Fibroblast of skin of right quadriceps (primary cell): ENCODE data around the gene KLHL36.
"Not testable (repeated sequence)": the region's sequence is repeated elsewhere in the genome, so short reads cannot be mapped to it uniquely, and the experiment has no call there.

Experiments used
- DNase-seq: peaks from one replicate; pipeline ENCODE4 v3.0.0-alpha.2; 2013

Gene KLHL36

DNA sequence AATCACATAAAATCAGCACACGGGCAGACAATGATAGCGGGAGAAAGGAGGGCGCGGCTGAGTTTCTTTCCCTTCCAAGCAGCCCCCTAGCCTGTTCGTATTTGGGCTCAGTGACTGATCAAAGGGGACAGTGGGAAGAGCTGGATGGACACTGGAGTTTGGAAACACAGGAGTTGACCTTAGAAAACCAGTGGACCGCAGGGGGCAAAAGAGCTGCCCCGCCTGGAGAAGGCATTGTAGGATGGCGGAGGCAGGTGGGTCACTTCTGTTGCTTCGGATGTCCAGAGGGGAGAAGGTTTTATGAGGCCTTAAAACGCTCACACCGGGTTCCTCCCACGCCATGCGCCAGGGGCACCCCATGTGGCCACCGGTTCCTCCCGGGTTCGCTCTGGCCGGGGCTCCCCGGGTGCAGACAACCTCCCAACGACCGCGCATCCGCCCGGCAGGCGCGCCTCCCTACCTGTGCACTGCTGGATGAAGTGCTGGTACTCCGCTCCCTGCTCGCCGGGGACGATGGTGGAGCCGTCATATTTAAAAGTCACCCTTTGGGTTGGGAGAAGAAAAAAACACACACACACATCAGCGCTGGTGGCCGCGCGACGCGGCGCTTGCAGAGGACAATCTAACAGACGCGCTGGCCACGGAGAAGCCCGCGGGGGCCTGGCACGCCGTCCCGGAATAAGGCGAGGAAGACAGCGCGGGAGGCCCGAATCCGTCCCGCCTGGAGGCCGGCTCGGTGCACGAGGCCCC lies 31.1 kb upstream of the KLHL36 start:
- DNase-seq, result no peak

DNA sequence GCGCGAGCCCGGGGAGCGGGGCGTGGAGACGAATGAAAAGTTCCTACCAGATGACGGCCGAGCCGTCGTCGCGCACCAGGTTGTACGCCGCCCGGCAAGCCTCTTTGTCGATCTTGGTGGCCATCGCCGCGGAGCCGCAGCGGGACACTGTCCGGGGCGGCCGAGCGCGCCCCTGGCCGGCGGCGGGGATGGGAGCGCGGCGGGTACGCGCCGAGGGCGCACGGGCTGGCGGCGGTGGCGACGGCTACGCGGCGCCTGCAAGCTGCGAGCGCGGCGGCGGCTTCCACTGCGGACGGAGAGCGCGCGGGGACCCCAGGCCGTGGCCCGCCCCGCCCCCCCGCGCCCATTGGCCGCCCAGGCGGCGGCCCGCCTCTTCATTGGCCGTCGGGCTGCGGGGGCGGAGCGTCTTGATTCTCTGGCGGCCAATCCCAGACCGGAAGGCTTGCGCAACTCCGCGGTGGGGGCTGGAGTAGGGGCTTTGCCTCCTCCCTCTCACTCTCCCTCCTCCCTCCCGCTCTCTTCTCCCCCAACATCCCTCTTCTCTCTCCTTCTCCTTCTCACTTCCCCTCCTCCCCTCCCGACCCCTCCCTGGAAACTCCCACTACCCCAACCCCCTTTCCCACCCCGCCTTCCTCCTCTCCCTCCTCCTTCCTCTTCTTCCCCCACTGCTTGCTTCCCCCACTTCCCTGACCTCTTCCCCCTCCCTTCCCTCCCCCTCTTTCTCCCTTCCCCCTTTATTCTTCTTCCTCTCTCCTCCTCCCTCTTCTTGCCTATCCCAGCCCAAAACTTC lies 30.3 kb upstream of the KLHL36 start, which contains the start of gene COTL1:
Gene COTL1, minus strand, starts transcription at position 288 of the 790 bp plus-strand sequence. Its CDS starts 164 bp downstream, at position 124.
- peak; percentile 99 for DNase-seq

DNA sequence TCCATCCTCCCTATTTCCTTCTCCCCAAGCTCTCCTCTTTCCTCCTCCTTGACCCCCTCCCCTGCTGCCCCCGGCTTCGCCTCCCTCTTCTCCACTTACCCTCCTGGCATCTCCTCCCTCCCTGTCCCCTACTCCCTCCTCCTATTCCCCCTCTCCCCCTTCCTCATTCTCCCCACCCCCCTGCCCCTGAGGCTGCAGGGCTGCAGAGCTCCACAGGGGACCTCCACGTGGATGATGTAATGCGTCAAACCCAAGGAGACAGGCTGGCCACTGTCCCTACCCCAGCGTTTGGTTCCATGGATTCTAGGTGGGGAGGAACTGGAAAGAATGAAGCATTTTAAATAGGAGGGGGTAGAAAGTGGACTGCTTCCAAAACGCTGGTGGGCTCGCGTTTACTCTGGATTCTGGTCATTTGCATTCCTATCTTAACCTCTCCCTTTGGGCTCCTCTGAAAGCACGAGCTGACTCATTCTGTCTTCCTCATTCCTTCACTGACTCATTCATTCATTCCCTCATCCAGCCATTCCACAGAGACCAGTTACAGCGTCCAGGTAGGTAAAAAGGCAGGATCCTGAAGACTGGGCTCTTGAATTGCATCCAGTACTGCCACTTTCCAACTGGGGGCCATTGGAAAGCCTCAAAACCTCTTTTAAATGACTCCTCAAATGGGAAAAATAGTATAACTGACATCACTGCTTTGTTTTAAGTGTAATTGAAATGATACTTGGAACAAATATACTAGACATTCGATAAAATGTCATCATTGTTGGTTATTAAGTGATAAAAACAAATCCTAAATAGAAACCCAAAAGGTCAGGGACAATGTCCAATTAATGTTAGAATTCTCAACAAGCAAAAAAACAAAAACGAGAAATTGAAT lies 29.5 kb upstream of the KLHL36 start:
- DNase-seq, result peak; percentile 99

DNA sequence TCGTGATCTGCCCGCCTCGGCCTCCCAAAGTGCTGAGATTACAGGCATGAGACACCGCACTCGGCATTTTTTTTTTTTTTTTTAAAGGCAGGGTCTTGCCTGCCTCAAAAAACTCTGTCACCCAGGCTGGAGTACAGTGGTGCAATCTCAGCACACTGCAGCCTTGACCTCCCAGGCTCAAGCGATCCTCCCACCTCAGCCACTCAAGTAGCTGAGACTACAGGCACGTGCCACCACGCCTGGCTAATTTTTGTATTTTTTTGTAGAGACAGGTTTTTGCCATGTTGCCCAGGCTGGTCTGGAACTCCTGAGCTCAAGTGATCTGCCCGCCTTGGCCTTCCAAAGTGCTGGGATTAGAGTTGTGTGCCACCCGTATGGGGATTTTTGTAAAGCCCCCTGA lies 27.4 kb upstream of the KLHL36 start:
- DNase-seq, result not testable (repeated sequence)

DNA sequence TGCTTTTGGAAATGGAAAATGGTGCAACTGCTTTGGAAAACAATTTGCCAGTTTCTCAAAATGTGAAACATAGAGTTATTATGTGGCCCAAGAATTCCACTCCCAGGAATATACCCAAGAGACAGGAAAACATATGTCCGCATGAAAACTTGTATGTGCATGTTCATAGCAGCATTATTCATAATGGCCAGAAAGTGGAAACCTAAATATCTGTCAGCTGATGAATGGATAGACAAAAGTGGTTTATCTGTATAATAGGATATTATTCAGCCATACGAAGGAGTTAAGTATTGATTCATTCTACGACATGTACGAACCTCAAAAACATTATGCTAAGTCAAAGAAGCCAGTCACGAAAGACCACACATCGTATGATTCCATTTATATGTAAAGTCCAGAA lies 22.8 kb upstream of the KLHL36 start:
- no peak for DNase-seq

DNA sequence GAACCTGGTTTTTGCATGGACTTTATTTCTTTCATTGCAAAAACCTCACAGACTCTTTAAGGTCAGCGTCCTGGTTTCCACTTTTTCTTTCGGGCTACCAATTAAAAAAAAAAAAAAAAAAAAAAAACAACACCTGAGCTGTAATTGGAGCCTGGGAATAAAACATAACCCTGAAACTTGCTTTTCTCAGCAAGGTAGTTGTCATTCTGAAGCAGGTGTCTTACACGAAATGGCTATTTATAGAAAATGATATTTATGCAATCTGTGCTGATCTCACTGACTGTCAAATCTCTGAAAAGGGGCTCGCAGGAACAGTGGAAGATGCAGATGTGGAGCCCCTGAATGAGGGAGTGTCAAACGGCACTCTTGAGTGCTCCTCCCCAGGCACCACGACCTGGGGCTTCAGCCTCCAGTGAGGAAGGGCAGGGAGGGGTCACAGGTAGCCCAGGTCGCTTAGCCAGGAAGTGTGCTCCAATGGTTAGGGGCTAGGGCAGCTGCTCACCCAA lies 20.0 kb upstream of the KLHL36 start:
- DNase-seq, result no peak

DNA sequence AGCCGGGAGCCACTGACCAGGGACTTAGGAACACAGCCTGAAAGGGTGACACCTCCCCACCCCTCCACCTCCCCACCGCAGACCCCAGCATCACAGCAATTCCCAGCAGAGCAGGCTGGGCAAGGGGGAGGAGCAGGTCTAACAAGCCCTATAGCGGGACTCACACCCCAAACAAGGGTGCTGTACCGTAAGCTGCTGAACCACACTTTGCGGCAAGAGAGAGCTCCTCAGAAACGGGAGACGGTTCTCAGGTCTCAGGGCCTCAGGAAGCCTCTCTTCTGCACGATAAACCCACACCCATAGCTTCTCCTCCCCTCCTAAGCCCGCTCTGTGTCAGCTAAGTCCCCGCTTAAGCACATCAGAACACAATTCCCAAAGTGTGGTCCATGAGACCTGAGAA lies 18.7 kb upstream of the KLHL36 start:
- no peak for DNase-seq

DNA sequence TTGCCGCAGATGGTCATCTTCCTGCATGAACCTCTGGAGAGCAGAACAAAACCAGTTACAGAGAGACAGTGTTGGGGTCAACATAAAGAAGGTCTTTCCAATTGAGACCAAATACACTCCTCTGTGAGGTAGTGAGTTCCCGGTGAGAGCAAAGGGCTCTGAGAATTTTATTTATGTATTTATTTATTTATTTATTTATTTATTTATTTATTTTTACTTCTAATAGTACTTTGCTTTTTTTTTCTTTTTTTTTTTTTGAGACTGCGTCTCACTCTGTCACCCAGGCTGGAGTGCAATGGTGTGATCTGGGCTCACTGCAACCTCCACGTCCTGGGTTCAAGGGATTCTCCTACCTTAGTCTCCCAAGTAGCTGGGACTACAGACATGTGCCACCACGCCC lies 18.3 kb upstream of the KLHL36 start:
- no peak for DNase-seq

DNA sequence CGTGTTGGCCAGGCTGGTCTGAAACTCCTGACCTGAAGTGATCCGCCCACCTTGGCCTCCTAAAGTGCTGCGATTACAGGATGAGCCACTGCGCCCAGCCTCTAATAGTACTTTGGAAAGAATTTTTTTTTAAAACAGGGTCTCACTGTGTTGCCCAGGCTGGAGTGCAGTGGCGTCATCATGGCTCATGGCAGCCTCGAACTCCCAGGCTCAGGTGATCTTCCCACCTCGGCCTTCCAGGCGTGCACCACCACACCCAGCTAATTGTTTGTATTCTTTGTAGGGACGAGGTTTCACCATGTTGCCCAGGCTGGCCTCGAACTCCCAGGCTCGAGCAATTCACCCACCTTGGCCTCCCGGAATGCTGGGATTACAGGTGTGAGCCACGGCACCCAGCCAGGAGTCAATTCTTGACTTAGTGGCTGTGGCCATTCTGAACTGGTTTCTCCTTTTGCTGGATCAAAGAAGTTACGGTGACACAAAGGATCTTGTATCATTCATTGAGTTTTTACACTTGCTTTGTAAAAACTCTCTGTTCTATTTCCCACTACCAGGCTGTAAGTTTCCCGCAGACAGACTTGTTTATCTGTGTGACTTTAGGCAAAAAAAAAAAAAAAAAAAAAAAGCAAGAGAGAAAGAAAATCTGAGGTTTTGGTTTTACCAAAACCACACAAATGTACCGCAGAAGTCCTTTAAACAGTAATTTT lies 17.7 kb upstream of the KLHL36 start:
- DNase-seq, result no peak

DNA sequence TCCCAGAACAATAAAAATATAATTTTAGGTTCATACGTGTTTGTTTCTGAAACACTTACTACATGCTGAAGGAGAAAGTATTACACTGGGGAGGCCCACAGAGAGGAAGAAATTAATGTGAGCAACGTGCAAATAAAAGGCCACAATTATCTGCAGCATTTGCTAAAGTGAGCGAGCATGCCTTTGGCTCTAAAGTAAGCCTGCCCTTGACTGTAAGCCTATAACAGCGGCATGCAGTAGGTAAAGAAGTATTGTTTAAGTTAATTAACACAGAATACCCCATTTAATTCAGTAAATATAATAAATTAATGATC lies 17.2 kb upstream of the KLHL36 start:
- DNase-seq, result no peak

DNA sequence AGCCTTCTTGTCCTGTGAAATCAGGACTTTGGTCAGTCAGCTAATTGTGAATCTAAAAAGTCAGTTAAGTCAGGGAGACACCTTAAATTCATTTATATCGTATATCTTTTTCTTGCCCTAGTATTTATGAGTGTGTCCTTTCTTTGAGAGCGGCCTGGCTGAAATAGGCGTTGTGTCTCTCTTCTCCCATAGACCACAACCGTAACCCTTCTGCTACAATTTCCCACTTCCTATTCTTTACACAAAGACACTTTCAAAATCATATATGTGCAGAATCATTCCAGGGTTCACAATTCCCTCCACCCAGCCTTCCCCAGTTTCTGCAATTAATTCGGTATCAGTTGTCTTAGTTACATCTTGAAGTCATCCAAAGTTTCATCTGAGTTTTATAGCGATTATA lies 16.4 kb upstream of the KLHL36 start:
- DNase-seq, result no peak

DNA sequence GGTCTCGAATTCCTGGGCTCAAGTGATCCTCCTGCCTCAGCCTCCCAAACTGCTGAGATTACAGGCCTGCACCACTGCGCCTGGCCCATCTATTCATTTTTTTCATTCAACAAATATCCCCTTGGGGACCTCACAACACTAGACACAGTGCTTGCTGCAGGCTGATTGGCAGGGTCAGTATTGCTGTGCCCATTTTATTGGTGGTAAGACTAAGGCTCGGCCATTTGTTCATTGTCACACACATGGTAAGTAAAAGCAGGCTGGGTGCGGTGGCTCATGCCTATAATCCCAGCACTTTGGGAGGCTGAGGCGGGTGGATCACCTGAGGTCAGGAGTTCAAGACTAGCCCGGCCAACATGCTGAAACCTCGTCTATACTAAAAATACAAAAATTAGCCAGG lies 15.4 kb upstream of the KLHL36 start:
- DNase-seq, result not testable (repeated sequence)

DNA sequence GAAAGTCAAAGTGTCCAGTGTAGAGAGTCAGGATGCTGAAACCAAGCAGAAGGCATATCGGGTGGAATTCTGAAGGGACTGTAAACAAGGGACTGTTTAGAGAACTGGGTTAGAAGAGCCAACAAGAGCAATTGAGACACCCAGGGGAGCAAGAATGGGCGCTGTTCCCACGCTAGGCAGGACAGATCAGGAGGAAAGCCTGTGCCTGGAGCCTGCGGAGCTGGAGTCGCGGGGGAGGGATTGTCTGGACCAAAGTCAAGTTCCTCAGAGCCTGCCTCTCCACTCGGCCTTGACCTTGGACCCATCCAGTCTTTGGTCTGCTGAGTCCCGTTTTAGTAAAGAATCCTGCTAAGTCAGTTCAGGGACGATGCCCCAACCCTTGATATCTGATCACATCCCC lies 14.7 kb upstream of the KLHL36 start:
- DNase-seq, result no peak

DNA sequence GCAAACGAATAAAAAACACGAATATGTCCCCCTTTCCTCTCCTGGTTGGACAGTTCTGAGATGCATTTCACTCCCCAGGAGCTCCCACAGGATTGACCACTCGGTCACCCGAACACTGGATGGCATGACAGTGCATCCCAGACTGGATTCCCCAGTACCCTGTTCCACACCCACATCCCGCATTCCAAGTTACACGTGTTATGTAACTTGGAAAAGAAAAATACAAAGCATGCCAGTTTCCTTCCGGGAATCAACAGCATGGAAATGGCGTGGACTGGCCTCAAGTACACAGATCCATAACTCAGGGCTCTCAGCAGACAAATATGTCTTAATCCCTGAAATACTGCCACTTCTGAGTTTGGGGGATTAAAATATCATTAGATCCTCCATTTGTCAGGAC lies 12.6 kb upstream of the KLHL36 start:
- no peak for DNase-seq

DNA sequence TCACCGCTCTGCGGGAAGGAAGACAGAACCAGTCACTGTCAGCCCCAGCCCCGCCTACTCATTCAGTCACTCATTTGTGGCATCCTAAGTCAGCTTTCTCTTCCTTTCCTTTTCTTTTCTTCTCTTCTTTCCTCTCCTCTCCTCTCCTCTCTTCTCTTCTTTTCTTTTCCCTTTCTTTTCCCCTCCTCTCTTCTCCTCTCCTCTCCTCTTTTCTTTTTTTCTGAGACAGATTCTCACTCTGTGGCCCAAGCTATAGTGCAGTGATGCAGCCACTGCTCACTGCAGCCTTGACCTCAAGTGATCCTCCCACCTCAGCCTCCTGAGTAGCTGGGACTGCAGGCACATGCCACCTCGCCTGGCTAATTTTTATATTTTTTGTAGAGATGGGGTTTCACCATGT lies 10.6 kb upstream of the KLHL36 start:
- no peak for DNase-seq

DNA sequence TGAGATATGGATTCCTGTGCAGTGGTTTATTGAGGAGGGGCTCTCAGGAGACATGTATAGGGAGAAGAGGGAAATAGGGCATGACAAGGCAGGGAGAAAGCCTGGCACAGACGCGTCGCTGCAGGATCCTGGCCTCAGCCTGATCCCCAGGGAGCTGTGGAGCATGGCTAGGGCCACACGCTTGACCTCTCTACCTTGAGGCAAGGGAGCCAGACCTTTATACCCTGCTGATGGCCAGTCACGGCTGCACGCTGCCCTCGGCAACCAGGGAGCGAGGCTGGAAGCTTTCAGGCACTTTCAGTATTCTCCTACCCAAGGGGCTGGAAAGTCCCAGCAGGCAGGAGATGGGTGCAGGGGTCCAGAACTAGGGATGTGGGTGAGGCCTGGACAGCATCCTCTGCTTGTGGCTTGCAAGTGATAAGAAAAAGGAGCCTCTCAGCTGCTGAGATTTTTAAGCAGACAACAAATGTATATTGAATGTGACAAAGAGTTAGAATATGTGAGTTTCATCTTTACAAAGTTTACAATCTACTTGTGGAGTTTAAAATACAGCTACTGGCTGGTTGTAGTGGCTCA lies 10.0 kb upstream of the KLHL36 start:
- DNase-seq, result no peak

DNA sequence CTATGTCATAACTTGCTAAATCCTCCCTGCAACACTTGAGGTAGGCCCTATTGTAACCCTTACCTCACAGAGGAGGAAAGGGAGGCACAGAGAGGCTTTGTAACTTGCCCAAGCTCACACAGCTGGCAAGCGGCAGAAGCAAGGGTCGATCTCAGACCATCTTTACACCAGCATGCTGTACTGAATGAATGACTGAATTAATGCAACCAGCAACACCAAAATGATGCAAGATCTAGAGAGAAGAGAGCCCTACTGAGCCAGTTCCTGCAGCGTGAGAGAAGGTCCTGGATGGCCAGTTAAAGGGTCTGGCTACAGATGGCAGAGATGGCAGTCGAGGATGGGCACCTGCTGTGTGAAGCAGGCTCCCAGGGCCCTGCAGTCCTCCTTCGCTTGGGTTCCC lies 8.2 kb upstream of the KLHL36 start:
- no peak for DNase-seq

DNA sequence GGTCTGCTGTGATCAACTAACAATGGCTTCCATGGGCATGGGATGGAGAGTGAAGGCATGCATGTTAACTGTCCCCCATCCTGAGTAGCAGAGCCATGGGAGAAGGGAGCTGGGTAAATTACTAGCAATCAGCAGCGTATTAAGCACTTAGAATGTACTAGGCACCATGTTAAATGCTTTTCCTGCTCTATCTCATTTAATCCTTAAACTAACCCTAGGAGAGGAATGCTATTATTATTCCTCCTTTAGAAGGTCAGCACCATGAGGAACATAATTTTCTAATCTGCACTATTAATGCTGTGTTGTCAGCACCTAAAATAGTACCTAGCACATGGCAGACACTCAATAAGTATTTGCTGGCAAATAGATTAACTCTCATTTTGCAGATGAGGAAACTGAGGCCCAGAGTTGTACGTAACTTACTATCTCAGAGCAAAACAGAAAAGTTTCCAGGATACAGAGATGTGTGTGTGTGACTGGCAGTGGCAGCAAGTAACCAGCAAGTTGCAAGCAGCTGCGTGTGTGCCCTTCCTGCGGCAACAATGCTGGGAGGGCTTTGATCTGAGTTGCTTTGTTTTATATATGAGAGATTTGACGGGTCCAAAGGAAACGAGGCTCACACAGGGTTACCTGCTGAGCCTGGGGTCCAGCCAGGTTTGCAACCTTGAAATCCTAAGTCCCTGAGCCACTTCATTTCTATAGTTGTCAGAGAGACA lies 6.5 kb upstream of the KLHL36 start:
- no peak for DNase-seq

DNA sequence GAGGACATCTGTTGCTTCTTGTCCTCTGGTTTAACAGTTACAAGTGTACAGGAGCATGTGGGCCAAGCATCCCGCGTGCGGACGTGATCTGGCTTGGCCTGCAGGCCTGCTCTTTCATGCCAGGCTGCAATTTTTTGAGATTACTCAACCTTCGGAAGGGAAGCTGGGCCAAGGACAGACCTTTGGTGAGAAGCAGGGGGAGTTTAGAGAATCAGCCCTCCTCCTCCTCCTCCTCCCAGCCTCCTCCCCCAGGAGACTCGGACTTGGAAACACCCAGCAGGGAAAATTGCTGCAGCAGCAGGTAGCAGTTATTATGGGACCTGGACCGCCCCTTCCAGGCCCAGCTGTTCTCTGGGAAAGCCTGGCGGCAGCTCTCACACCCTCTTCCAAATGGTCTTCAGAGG lies 5.1 kb upstream of the KLHL36 start:
- peak; percentile 87 for DNase-seq

DNA sequence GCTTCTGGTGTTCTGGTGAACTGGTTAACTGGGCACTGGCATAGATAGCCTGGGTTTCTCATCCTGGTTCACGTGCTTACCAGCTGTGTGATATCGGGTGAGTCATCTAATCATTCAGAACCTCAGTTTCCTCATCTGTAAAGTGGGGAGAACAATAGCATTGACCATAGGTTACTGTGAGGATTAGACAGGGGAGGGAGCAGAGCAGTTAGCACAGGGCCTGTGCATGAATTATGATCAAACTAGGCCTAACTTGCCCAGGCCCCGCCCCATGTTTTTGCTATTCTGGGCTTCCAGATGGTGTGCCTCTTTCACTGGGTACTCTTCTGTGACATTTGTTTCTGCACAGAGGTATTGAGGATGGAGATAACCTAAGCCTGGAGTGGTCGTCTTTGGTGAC lies 4.6 kb upstream of the KLHL36 start:
- DNase-seq, result no peak
